HepG2 (cell line): ENCODE measurements around the gene NME2. TPM values are rescaled to one million over a fixed set of nuclear protein-coding genes. Genes with fewer than 3 reads are reported as not detected.

Experiments used
- ATRX ChIP-seq: sonication (generic); formaldehyde crosslinking; IDR thresholded peaks from 2 replicates; pipeline ENCODE4 v1.4.0; 2020; ENCODE audit warnings: missing genetic modification reagents, borderline replicate concordance
- CREB3 ChIP-seq: sonication (generic); formaldehyde crosslinking; IDR thresholded peaks from 2 replicates; pipeline ENCODE4 v1.5.0; 2020; ENCODE audit warnings: missing genetic modification reagents
- CREM ChIP-seq, 2 experiments: sonication (generic) in 1 of 2; formaldehyde crosslinking in 1 of 2; IDR thresholded peaks; 2 replicates each; pipeline versions ENCODE4 v1.4.0 to v1.6.1; 2016 to 2020; ENCODE audit warnings: antibody characterized with exemption in 1 of 2, mild to moderate bottlenecking in 1 of 2, missing genetic modification reagents in 1 of 2
- EED ChIP-seq: sonication (generic); formaldehyde crosslinking; IDR thresholded peaks from 2 replicates; pipeline ENCODE4 v1.5.0; 2020; ENCODE audit warnings: mild to moderate bottlenecking, missing genetic modification reagents
- FIP1L1 ChIP-seq: fragments of 200-400 bp; formaldehyde crosslinking; IDR thresholded peaks from 2 replicates; pipeline ENCODE4 v1.6.1; 2018; ENCODE audit warnings: low read depth, mild to moderate bottlenecking, low read length, moderate library complexity, borderline replicate concordance; ENCODE audit not compliant: insufficient read depth
- GATA4 ChIP-seq: sonication (generic); IDR thresholded peaks from 2 replicates; pipeline ENCODE4 v1.6.1; 2016; ENCODE audit warnings: antibody characterized with exemption, low read depth, borderline replicate concordance
- HNF4A ChIP-seq: sonication (generic); formaldehyde crosslinking; IDR thresholded peaks from 2 replicates; pipeline ENCODE4 v1.4.0; 2020; ENCODE audit warnings: missing genetic modification reagents
- KMT2B ChIP-seq: IDR thresholded peaks from 2 replicates; pipeline ENCODE4 v1.6.1; 2016; ENCODE audit warnings: missing genetic modification reagents, missing compliant biosample characterization
- NKX3-1 ChIP-seq: sonication (generic); formaldehyde crosslinking; IDR thresholded peaks from 2 replicates; pipeline ENCODE4 v1.5.0; 2020; ENCODE audit warnings: missing genetic modification reagents
- PCBP2 ChIP-seq: fragments of 200-400 bp; formaldehyde crosslinking; optimal IDR thresholded peaks from 2 replicates; pipeline ENCODE3; 2018; ENCODE audit warnings: low read length, low read depth; ENCODE audit not compliant: poor library complexity, severe bottlenecking
- PLRG1 ChIP-seq: fragments of 450-650 bp; conservative IDR thresholded peaks from 2 replicates; pipeline ENCODE4 v1.6.1; 2016
- SAP130 ChIP-seq: IDR thresholded peaks from 2 replicates; pipeline ENCODE4 v1.6.1; 2016; ENCODE audit warnings: low read depth
- SIX1 ChIP-seq: sonication (generic); formaldehyde crosslinking; IDR thresholded peaks from 2 replicates; pipeline ENCODE4 v1.4.0; 2020; ENCODE audit warnings: missing genetic modification reagents, borderline replicate concordance
- SOX6 ChIP-seq, 2 experiments: fragments of 450-650 bp in 1 of 2; sonication (generic) in 1 of 2; formaldehyde crosslinking in 1 of 2; IDR thresholded peaks; 2 replicates each; pipeline versions ENCODE4 v1.4.0 to v1.6.1; 2017 to 2020; ENCODE audit warnings: antibody characterized with exemption in 1 of 2, mild to moderate bottlenecking in 1 of 2, missing genetic modification reagents in 1 of 2
- ZBTB7A ChIP-seq: sonication (generic); formaldehyde crosslinking; IDR thresholded peaks from 2 replicates; pipeline ENCODE4 v1.8.0; 2022; ENCODE audit warnings: mild to moderate bottlenecking, missing genetic modification reagents
- ZFP36L2 ChIP-seq: sonication (generic); formaldehyde crosslinking; IDR thresholded peaks from 2 replicates; pipeline ENCODE4 v1.4.0; 2020; ENCODE audit warnings: missing genetic modification reagents
- ZFY ChIP-seq: sonication (generic); formaldehyde crosslinking; IDR thresholded peaks from 2 replicates; pipeline ENCODE4 v1.4.0; 2020; ENCODE audit warnings: missing genetic modification reagents
- ZHX1 ChIP-seq: sonication (generic); formaldehyde crosslinking; IDR thresholded peaks from 2 replicates; pipeline ENCODE4 v1.8.1; 2022; ENCODE audit warnings: low read depth, mild to moderate bottlenecking, missing genetic modification reagents
- ZNF18 ChIP-seq: sonication (generic); formaldehyde crosslinking; IDR thresholded peaks from 2 replicates; pipeline ENCODE4 v1.8.0; 2022; ENCODE audit warnings: mild to moderate bottlenecking, missing genetic modification reagents; ENCODE audit not compliant: insufficient replicate concordance
- ZNF292 ChIP-seq: sonication (generic); formaldehyde crosslinking; IDR thresholded peaks from 2 replicates; pipeline ENCODE4 v1.8.1; 2022; ENCODE audit warnings: mild to moderate bottlenecking, low read depth, missing genetic modification reagents, borderline replicate concordance
- ZNF343 ChIP-seq: sonication (generic); formaldehyde crosslinking; IDR thresholded peaks from 2 replicates; pipeline ENCODE4 v1.4.0; 2020; ENCODE audit warnings: mild to moderate bottlenecking, missing genetic modification reagents
- ZNF44 ChIP-seq: sonication (generic); formaldehyde crosslinking; IDR thresholded peaks from 2 replicates; pipeline ENCODE4 v1.5.1; 2020; ENCODE audit warnings: mild to moderate bottlenecking, missing genetic modification reagents
- ZNF501 ChIP-seq: sonication (generic); formaldehyde crosslinking; IDR thresholded peaks from 2 replicates; pipeline ENCODE4 v1.5.1; 2020; ENCODE audit warnings: mild to moderate bottlenecking, moderate library complexity, missing genetic modification reagents
- ZNF546 ChIP-seq: sonication (generic); formaldehyde crosslinking; conservative IDR thresholded peaks from 2 replicates; pipeline ENCODE4 v1.8.1; 2023; ENCODE audit warnings: mild to moderate bottlenecking, missing genetic modification reagents
- ZNF549 ChIP-seq: sonication (generic); formaldehyde crosslinking; IDR thresholded peaks from 2 replicates; pipeline ENCODE4 v1.5.0; 2020; ENCODE audit warnings: missing genetic modification reagents
- ZNF75D ChIP-seq: sonication (generic); formaldehyde crosslinking; IDR thresholded peaks from 2 replicates; pipeline ENCODE4 v1.8.1; 2023; ENCODE audit warnings: missing genetic modification reagents, mild to moderate bottlenecking, borderline replicate concordance
- polyA plus RNA-seq, 8 experiments: library from polyadenylated mRNA; depleted of rRNA in 3 of 8; stranded (reverse) in 7 of 8; unstranded in 1 of 8; fragments of >200 nt; fragmentation: Illumina TruSeq in 4 of 8; extraction: Trizol in 4 of 8; gene quantifications; 2 replicates each; pipeline versions ENCODE4 v1.2.1 to v1.2.3, GENCODE V29; 2011 to 2016; ENCODE audit warnings: low read depth in 4 of 8, missing spikeins in 1 of 8, mixed read lengths in 1 of 8; ENCODE audit not compliant: insufficient read depth in 1 of 8
- total RNA-seq, 5 experiments: library from RNA; depleted of rRNA; stranded (reverse); fragments of >200 nt; fragmentation: Illumina TruSeq; extraction: Trizol; gene quantifications; 2 replicates each; pipeline ENCODE4 v1.2.3, GENCODE V29; 2016; ENCODE audit warnings: low read depth in 1 of 5

Gene NME2
- total and polyA plus RNA-seq, 2 of the 13 experiments (the other 11 are each of a cell fraction or from before 2014, with no cell fraction given): 790 to 1,213 TPM

- no peak for TF ChIP-seq ZNF546
- no peak; the same call in 1 of the 2 replicates for TF ChIP-seq ZNF501 (CRISPR knock-in tag)
- no peak for TF ChIP-seq ZNF75D
- peak; percentile 87 for TF ChIP-seq CREM (IDR thresholded peaks at IDR 0.05)
- TF ChIP-seq CREM (CRISPR knock-in tag; IDR thresholded peaks at IDR 0.05): no peak
- TF ChIP-seq CREB3 (CRISPR knock-in tag): no peak
- no peak for TF ChIP-seq HNF4A (CRISPR knock-in tag)
- TF ChIP-seq GATA4: no peak
- TF ChIP-seq FIP1L1: no peak
- TF ChIP-seq ZNF292: no peak
- peak; percentile 69 for TF ChIP-seq SAP130 (CRISPR knock-in tag)
- TF ChIP-seq PLRG1: no peak
- no peak for TF ChIP-seq SOX6 (IDR thresholded peaks at IDR 0.05)
- TF ChIP-seq SOX6 (CRISPR knock-in tag; IDR thresholded peaks at IDR 0.05): no peak
- TF ChIP-seq NKX3-1 (CRISPR knock-in tag): no peak; the same call in 1 of the 2 replicates
- peak; percentile 14 for TF ChIP-seq PCBP2
- TF ChIP-seq ZNF343 (CRISPR knock-in tag): no peak
- TF ChIP-seq ZHX1 (CRISPR knock-in tag): no peak
- TF ChIP-seq ZNF18 (CRISPR knock-in tag): no peak
- no peak for TF ChIP-seq ZBTB7A
- no peak for TF ChIP-seq ATRX (CRISPR knock-in tag)
- peak; percentile 47 for TF ChIP-seq ZFY
- TF ChIP-seq ZFP36L2 (CRISPR knock-in tag): no peak
- peak; percentile 62 for TF ChIP-seq KMT2B (CRISPR knock-in tag)
- no peak for TF ChIP-seq ZNF44 (CRISPR knock-in tag)
- no peak for TF ChIP-seq EED (CRISPR knock-in tag)
- TF ChIP-seq ZNF549 (CRISPR knock-in tag): no peak
- no peak for TF ChIP-seq SIX1 (CRISPR knock-in tag)
Measured at GRCh38 chr17:51120739-51121619, 45.2 kb upstream of the NME2 start, which contains the start of gene SPAG9 (continued).
